Activated CD4-positive, alpha-beta T cell treated with anti-CD3 and anti-CD28 coated beads, Interleukin-2, amount 10 ng/mL, durations not matched to agents 7 days and 5 days (primary cell): ENCODE results near the gene RAD54L. TPM values are rescaled to one million over a fixed set of nuclear protein-coding genes. Genes with fewer than 3 reads are reported as not detected.

ENCODE experiments used
- CTCF ChIA-PET: fragments of 350-600 bp; sonication (Branson Sonifier 250); formaldehyde crosslinking; loops from one replicate; lab custom pipeline; 2021; ENCODE audit warnings: antibody characterized with exemption; lab: Charles Lee
- POLR2A ChIA-PET: fragments of 350-600 bp; sonication (Branson Sonifier 250); formaldehyde crosslinking; loops from one replicate; lab custom pipeline; 2021; ENCODE audit warnings: antibody characterized with exemption; lab: Charles Lee
- DNase-seq: peaks from one replicate; pipeline ENCODE4 v3.0.0-alpha.2; 2020
- H3K27ac Mint-ChIP-seq: one replicate; pipeline ENCODE4 v1.8.0; 2021; ENCODE audit warnings: mild to moderate bottlenecking, moderate library complexity, mixed read lengths
- H3K27me3 Mint-ChIP-seq: one replicate; pipeline ENCODE4 v1.8.0; 2021; ENCODE audit warnings: mixed read lengths
- H3K36me3 Mint-ChIP-seq: one replicate; pipeline ENCODE4 v1.8.0; 2021; ENCODE audit warnings: low read depth, mixed read lengths
- H3K4me1 Mint-ChIP-seq: one replicate; pipeline ENCODE4 v1.8.0; 2021; ENCODE audit warnings: mixed read lengths
- H3K4me3 Mint-ChIP-seq: one replicate; pipeline ENCODE4 v1.8.0; 2021; ENCODE audit warnings: mild to moderate bottlenecking, moderate library complexity, mixed read lengths
- H3K9me3 Mint-ChIP-seq: one replicate; pipeline ENCODE4 v1.8.0; 2021; ENCODE audit warnings: mixed read lengths
- total RNA-seq, 2 experiments: library from RNA; stranded (reverse); gene quantifications; one replicate each; pipeline ENCODE4 v1.2.3, GENCODE V29; 2021

The RAD54L gene
- total RNA-seq: 10 to 100 TPM; 46.7 to 54.0 TPM

DNA sequence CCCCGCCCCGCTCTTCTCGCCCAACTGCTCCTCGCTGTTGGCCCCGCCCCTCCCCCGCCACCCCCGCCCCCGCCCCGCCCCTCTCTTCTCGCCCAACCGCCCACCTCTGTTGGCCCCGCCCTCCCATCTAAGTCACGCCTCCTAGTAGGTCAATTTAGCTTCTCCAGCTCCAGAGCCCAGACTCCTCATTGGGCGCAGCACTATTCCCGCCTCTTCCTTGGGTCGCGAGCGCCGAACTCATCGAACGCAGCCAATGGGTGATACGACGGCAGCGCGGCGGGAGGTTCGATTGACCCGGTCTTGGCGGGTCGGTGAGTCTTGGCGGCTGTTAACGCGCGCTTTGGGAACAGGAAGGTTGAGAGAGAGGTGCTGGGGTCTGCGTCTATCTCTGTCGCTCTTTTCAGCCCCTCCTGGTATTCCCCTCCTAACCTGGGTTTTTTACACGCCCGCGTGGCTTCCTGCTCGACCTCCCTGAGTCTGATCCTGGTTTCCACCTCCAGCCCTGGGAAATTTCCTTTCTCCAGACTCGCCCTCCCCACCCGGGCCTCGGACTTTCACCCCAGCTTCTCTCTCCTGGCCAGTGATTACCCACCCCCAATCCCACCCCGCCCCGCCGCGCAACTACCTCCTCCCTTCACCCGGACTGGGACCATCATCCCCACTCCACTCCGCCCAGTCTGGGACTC is at the start of gene RAD54L:
RAD54L (plus strand) TSS at position 328 of the 686 bp plus-strand sequence. CDS start 643 bp downstream, outside the sequence.
- Mint-ChIP-seq H3K4me1 (peaks cover 54% of the 10 kb centered on the region), H3K27me3 (no peaks in the 10 kb centered on the region), H3K4me3 (peak within 1 kb of the TSS; percentile 99), H3K27ac (peak within 1 kb of the TSS; percentile 98), H3K36me3 (peaks cover 35% of the 10 kb centered on the region), H3K9me3 (no peaks in the 10 kb centered on the region)
- ChIA-PET POLR2A (interaction anchor here (0.6 to 1.3 kb wide), 3 partner anchors 37 to 100 kb away, joined by 3 to 5 read pairs (median 5); partner anchors contain the start of gene NSUN4), CTCF (interaction anchor here (1.3 to 2.7 kb wide), 3 partner anchors 12 to 101 kb away, joined by 5 to 11 read pairs (median 7); partner anchors contain the start of genes LRRC41 and UQCRH)
- DNase-seq: peak; percentile 98

DNA sequence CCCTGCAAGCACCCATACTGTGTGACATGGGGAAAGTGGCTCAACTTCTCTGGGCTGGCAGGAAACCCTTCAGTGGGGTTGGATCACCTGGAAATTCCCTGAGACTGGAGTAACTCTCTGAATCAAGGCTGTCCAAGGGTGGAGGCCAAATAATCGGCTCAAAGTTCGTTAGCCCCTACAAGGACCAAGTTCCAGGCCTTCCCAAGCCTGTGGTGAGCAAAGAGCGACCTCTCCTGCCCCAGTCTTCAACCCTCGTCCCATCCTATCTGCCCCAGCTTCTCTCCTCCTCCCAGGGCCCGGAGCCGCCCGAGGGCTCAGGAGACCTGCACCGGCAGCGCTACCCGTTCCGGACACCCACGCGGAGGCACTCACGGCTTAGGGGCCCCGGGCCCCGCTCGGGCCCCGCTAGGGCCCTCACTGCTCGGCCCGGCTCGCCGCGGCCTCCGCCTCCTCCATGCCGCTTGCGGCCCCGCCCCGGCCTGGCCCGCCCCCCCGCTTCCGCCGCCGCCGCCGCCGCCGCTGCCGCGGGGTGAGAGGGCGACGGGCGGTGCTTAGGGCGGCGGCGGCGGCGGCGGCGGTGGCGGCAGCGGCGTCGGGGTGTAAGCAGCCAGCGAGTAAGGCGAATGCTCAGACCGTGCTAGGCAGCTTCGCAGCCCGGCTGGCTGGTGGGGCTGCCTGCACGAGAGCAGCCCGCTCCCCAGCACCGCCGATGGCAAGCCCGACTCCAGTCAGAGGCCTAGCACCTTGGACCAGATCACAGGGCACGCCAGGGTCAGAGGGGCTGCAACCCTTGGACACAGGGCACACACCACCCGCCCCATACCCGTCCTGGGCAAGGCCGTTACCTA is 49.4 kb upstream of the RAD54L start, which contains the start of gene POMGNT1:
POMGNT1 (minus strand) TSS at position 471 of the 848 bp plus-strand sequence. CDS start 613 bp downstream, outside the sequence.
- Mint-ChIP-seq H3K9me3 (no peaks in the 10 kb centered on the region), H3K36me3 (peaks cover 2% of the 10 kb centered on the region), H3K27me3 (no peaks in the 10 kb centered on the region), H3K27ac (peak within 1 kb of the TSS; percentile 83), H3K4me3 (peak within 1 kb of the TSS; percentile 80), H3K4me1 (peaks cover 30% of the 10 kb centered on the region)
- ChIA-PET POLR2A (interaction anchor here (0.6 kb wide), 1 partner anchor 89 kb away, joined by 9 read pairs; no protein-coding TSS in a partner anchor), CTCF (interaction anchor here (0.7 kb wide), 1 partner anchor 213 kb away, joined by 3 read pairs; no protein-coding TSS in a partner anchor)
- peak; percentile 72 for DNase-seq

DNA sequence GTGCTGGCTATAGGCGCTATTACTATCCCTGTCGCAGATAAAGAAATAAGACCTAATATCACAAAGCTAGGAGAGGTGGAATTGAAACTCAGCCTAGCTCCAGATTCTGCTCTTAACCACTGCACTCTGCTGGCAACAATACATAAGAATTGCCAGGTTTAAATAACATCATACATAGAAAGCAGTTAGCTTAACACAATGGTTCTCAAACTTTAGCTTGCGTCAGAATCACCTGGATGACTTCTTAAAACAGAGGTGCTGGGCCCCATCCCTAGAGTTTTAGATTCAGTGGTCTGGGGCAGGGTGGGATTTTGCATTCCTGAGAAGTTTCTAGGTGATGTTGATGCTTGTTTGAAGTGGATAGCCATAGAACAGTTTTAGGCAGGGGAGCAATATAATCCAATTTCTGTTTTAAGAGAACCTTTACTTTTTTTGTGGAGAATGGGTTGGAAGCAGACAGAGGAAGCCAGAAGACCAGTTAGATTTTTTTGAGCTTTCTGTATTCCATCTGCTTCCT is 48.3 kb upstream of the RAD54L start:
- H3K27ac Mint-ChIP-seq: peak overlapping the region; percentile 75
- H3K27me3 Mint-ChIP-seq: no peaks in the 10 kb centered on the region
- H3K4me3 Mint-ChIP-seq: peak overlapping the region; percentile 80
- ChIA-PET CTCF (interaction anchor here (0.6 to 1.1 kb wide), 4 partner anchors 16 to 138 kb away, joined by 3 to 5 read pairs (median 4); no protein-coding TSS in a partner anchor), POLR2A (no interaction called here)
- H3K9me3 Mint-ChIP-seq: no peaks in the 10 kb centered on the region
- no peak for DNase-seq
- H3K36me3 Mint-ChIP-seq: peaks cover 2% of the 10 kb centered on the region
- H3K4me1 Mint-ChIP-seq: peaks cover 32% of the 10 kb centered on the region

DNA sequence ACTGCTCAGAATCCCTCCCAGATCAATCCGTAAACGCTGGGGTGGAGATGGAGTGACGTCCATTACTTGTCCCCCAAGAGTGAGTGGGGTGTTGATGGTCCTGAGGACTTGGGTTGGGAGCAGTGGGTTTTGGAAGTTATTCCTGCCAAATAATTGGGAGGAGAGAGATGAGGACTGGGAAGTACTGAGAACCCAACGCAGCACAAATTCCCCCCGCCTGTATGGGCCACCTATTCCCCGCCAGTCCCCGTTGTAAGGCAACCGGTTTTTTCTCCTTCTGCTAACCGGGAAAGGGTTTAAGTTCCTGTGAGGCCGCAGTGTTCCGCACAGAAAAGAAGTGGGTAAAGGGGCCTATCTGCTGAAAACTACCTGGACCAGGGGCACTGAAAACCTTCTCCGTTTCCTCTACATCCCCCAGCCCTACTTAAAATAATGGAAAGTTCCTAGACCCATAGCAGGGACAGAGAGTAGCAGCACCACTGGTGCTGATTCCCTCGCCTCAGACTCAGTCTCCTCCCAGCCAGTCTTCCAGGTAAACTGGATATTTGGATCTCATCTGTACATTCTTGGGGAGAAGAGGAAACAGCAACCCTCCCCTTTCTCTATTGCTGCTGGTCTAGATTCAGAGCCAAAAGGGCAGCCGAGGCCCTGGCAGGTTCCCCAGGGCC is 43.7 kb upstream of the RAD54L start:
- Mint-ChIP-seq H3K27me3 (no peaks in the 10 kb centered on the region), H3K27ac (no peak overlapping the region), H3K4me1 (peaks cover 18% of the 10 kb centered on the region), H3K9me3 (no peaks in the 10 kb centered on the region), H3K4me3 (no peak overlapping the region), H3K36me3 (no peaks in the 10 kb centered on the region)
- ChIA-PET CTCF (interaction anchor here (1.9 kb wide), 1 partner anchor 18 kb away, joined by 4 read pairs; no protein-coding TSS in a partner anchor), POLR2A (interaction anchor here (0.6 kb wide), 1 partner anchor 212 kb away, joined by 3 read pairs; no protein-coding TSS in a partner anchor)
- no peak for DNase-seq

GRCh38 chr1:46204406-46204742 is 43.2 kb upstream of the RAD54L start:
- Mint-ChIP-seq H3K9me3 (no peaks in the 10 kb centered on the region), H3K4me3 (no peak overlapping the region), H3K27me3 (no peaks in the 10 kb centered on the region), H3K27ac (no peak overlapping the region), H3K4me1 (peaks cover 14% of the 10 kb centered on the region), H3K36me3 (no peaks in the 10 kb centered on the region)
- ChIA-PET POLR2A (no interaction called here), CTCF (no interaction called here)
- DNase-seq: no peak

DNA sequence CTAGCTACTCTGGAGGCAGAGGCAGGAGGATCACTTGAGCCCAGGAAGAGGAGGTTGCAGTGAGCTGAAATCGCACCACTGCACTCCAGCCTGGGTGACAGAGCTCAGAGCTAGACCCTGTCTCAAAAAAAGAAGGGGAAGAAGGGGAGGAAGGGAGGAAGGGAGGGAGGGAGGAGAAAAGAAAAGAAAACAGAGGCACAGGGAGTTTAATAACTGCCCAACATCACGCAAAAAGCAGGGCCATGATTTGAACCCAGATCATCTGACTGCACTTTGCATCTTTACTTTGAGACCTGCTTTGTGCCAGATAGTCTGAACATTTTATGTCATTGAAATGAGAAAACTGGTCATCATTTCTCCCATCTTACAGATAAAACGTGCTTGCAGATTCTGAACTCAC is 42.4 kb upstream of the RAD54L start:
- ChIA-PET CTCF (no interaction called here), POLR2A (no interaction called here)
- Mint-ChIP-seq H3K27me3 (peaks cover 3% of the 10 kb centered on the region), H3K9me3 (no peaks in the 10 kb centered on the region), H3K4me1 (peaks cover 11% of the 10 kb centered on the region), H3K36me3 (no peaks in the 10 kb centered on the region), H3K4me3 (no peak overlapping the region), H3K27ac (no peak overlapping the region)
- DNase-seq: no peak

- ChIA-PET POLR2A (no interaction called here), CTCF (interaction anchor here (1.1 kb wide), 1 partner anchor 18 kb away, joined by 3 read pairs; no protein-coding TSS in a partner anchor)
- Mint-ChIP-seq H3K4me1 (peaks cover 9% of the 10 kb centered on the region), H3K9me3 (no peaks in the 10 kb centered on the region), H3K4me3 (no peak overlapping the region), H3K36me3 (no peaks in the 10 kb centered on the region), H3K27me3 (peaks cover 3% of the 10 kb centered on the region), H3K27ac (no peak overlapping the region)
- no peak for DNase-seq
Measured at GRCh38 chr1:46205791-46206190, 41.8 kb upstream of the RAD54L start.

DNA sequence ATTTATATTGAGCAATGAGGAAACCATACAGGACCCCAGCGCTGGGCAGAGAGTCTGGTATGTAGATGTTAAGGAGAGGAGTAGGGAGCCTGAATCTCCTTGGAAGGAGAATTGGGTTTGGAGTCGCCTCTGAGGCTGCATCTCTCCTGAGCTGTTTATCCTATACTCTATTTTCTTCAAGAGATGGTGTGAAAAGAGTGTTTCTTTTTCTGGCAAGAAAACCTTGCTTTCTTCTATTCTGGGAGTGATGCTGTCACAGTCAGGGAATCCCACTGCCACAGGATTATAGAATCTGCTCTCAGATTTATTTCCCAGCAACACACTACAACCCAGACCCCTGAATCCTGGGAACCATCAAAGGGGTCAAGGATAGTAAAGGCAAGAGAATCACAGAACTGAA is 41.2 kb upstream of the RAD54L start:
- H3K9me3 Mint-ChIP-seq: no peaks in the 10 kb centered on the region
- H3K27me3 Mint-ChIP-seq: peaks cover 3% of the 10 kb centered on the region
- H3K4me3 Mint-ChIP-seq: no peak overlapping the region
- ChIA-PET CTCF (interaction anchor here (1.1 kb wide), 2 partner anchors 13 to 18 kb away, joined by 3 read pairs; no protein-coding TSS in a partner anchor), POLR2A (no interaction called here)
- no peak for DNase-seq
- no peaks in the 10 kb centered on the region for H3K36me3 Mint-ChIP-seq
- H3K4me1 Mint-ChIP-seq: peaks cover 9% of the 10 kb centered on the region
- no peak overlapping the region for H3K27ac Mint-ChIP-seq

GRCh38 chr1:46210561-46210960 is 37.0 kb upstream of the RAD54L start:
- ChIA-PET POLR2A (no interaction called here), CTCF (interaction anchor here (2.6 kb wide), 1 partner anchor 13 kb away, joined by 8 read pairs; no protein-coding TSS in a partner anchor)
- no peak overlapping the region for H3K27ac Mint-ChIP-seq
- no peak for DNase-seq
- H3K9me3 Mint-ChIP-seq: no peaks in the 10 kb centered on the region
- H3K36me3 Mint-ChIP-seq: no peaks in the 10 kb centered on the region
- H3K27me3 Mint-ChIP-seq: peaks cover 3% of the 10 kb centered on the region
- no peaks in the 10 kb centered on the region for H3K4me1 Mint-ChIP-seq
- H3K4me3 Mint-ChIP-seq: no peak overlapping the region

DNA sequence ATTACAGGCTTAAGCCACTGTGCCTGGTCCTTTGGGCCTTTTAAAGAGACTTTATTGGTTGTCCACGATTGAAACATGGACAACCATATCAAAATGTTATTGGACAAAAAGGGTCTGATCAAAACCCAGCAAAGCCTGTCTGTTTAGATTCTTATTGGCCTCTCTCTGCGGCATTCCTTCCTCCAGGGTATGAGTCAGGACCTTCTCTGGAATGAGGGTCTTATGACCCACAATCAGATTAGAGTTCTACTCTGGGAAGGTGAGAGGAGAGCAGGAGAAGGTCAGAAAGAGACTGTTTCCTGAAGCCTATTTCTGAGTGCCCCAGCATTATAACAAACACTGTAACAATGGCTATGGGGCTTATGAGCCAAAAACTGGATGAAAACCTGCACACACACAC is 36.5 kb upstream of the RAD54L start:
- Mint-ChIP-seq H3K27ac (no peak overlapping the region), H3K4me3 (no peak overlapping the region), H3K27me3 (peaks cover 3% of the 10 kb centered on the region), H3K4me1 (no peaks in the 10 kb centered on the region), H3K9me3 (no peaks in the 10 kb centered on the region), H3K36me3 (no peaks in the 10 kb centered on the region)
- CTCF ChIA-PET: no interaction called here
- POLR2A ChIA-PET: no interaction called here
- DNase-seq: no peak

DNA sequence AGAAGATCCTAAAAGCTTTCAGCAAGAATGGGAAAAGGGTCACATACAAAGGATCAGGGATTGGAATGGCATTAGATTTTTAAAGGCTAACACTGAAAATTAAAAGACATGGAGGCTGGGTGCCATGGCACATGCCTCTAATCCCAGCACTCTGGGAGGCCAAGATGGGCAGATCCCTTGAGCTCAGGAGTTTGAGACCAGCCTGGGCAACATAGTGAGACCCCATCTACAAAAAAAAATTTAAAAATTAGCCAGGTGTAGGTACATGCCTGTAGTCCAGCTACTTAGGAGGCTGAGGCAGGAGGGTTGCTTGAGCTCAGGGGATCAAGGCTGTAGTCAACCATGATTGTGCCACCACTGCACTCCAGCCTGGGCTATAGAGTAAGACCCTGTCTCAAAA is 32.1 kb upstream of the RAD54L start:
- Mint-ChIP-seq H3K27me3 (peaks cover 2% of the 10 kb centered on the region), H3K27ac (no peak overlapping the region), H3K9me3 (no peaks in the 10 kb centered on the region), H3K4me1 (no peaks in the 10 kb centered on the region), H3K4me3 (no peak overlapping the region), H3K36me3 (no peaks in the 10 kb centered on the region)
- ChIA-PET CTCF (no interaction called here), POLR2A (no interaction called here)
- no peak for DNase-seq

- no peaks in the 10 kb centered on the region for H3K36me3 Mint-ChIP-seq
- ChIA-PET POLR2A (no interaction called here), CTCF (no interaction called here)
- H3K4me3 Mint-ChIP-seq: no peak overlapping the region
- no peak for DNase-seq
- H3K27me3 Mint-ChIP-seq: peaks cover 2% of the 10 kb centered on the region
- H3K4me1 Mint-ChIP-seq: peaks cover 1% of the 10 kb centered on the region
- no peak overlapping the region for H3K27ac Mint-ChIP-seq
- H3K9me3 Mint-ChIP-seq: no peaks in the 10 kb centered on the region
Measured at GRCh38 chr1:46218443-46218842, 29.1 kb upstream of the RAD54L start.
